GM12891 (cell line): ENCODE data around the gene SLC46A2.

Source experiments
- POLR2A ChIP-seq: IDR thresholded peaks from 2 replicates; pipeline ENCODE4 v1.6.1; 2011; ENCODE audit warnings: low read depth, low read length, control low read depth
- POLR2AphosphoS5 ChIP-seq: IDR thresholded peaks from 2 replicates; pipeline ENCODE4 v1.6.1; 2011; ENCODE audit warnings: low read depth, low read length, control low read depth
- TAF1 ChIP-seq: IDR thresholded peaks from 2 replicates; pipeline ENCODE4 v1.6.1; 2011; ENCODE audit warnings: low read depth, low read length, control low read depth

- TF ChIP-seq POLR2A = no peak
- no peak for TF ChIP-seq TAF1
- TF ChIP-seq POLR2AphosphoS5 = no peak
Measured at GRCh38 chr9:112898872-112899311, 8.2 kb upstream of the SLC46A2 start.
